ENCODE data around the gene HOXA13. TPM values are rescaled to one million over a fixed set of nuclear protein-coding genes. Genes with fewer than 3 reads are reported as not detected.
A peak's percentile ranks its signal among the peaks of the same experiment; 100 is the strongest.

HOXA13 gene
- total and polyA plus RNA-seq, 2 experiments from 2014 or later = not detected

DNA sequence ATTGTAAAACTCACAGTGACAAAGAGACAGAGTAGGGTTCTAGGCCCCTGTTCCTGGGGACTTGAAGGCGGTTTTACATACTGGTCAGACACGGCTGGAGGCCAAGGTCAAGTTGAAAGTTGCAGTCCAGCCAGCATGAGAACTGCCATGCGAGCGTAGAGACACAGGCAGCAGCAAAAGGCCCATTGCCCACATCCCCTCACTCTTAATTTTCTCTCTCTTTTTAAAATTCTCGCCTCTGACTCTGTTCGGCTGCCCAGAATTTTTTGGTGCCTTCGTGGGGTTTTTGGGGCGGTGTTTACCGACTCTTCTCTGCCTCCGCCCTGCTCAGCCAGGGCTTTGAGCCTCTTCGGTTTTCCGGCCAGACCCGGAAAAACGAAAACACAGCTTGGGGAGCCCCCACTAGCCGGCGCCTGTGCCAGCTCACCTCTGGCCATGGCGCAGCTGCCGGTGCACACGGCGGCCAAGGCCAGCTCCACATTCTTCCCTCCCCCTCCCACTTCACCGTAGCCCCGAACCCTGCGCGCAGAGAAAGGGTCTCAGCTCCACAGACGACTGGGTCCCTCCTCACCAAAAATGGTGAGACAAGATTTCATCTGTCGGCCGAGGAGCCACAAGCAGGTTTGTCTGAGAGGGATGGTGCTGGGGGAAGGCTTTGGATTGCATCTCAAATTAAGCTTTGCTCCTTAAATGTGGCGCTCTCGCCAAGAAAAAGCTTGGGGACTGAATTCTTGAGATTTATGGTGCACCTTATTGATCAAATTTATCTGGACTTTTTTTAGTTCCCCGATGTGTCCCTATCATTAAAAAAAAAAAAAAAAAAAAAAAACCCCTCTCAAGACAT is 2.3 kb upstream of the HOXA13 start (continued):
- TF ChIP-seq, protein P1, sequence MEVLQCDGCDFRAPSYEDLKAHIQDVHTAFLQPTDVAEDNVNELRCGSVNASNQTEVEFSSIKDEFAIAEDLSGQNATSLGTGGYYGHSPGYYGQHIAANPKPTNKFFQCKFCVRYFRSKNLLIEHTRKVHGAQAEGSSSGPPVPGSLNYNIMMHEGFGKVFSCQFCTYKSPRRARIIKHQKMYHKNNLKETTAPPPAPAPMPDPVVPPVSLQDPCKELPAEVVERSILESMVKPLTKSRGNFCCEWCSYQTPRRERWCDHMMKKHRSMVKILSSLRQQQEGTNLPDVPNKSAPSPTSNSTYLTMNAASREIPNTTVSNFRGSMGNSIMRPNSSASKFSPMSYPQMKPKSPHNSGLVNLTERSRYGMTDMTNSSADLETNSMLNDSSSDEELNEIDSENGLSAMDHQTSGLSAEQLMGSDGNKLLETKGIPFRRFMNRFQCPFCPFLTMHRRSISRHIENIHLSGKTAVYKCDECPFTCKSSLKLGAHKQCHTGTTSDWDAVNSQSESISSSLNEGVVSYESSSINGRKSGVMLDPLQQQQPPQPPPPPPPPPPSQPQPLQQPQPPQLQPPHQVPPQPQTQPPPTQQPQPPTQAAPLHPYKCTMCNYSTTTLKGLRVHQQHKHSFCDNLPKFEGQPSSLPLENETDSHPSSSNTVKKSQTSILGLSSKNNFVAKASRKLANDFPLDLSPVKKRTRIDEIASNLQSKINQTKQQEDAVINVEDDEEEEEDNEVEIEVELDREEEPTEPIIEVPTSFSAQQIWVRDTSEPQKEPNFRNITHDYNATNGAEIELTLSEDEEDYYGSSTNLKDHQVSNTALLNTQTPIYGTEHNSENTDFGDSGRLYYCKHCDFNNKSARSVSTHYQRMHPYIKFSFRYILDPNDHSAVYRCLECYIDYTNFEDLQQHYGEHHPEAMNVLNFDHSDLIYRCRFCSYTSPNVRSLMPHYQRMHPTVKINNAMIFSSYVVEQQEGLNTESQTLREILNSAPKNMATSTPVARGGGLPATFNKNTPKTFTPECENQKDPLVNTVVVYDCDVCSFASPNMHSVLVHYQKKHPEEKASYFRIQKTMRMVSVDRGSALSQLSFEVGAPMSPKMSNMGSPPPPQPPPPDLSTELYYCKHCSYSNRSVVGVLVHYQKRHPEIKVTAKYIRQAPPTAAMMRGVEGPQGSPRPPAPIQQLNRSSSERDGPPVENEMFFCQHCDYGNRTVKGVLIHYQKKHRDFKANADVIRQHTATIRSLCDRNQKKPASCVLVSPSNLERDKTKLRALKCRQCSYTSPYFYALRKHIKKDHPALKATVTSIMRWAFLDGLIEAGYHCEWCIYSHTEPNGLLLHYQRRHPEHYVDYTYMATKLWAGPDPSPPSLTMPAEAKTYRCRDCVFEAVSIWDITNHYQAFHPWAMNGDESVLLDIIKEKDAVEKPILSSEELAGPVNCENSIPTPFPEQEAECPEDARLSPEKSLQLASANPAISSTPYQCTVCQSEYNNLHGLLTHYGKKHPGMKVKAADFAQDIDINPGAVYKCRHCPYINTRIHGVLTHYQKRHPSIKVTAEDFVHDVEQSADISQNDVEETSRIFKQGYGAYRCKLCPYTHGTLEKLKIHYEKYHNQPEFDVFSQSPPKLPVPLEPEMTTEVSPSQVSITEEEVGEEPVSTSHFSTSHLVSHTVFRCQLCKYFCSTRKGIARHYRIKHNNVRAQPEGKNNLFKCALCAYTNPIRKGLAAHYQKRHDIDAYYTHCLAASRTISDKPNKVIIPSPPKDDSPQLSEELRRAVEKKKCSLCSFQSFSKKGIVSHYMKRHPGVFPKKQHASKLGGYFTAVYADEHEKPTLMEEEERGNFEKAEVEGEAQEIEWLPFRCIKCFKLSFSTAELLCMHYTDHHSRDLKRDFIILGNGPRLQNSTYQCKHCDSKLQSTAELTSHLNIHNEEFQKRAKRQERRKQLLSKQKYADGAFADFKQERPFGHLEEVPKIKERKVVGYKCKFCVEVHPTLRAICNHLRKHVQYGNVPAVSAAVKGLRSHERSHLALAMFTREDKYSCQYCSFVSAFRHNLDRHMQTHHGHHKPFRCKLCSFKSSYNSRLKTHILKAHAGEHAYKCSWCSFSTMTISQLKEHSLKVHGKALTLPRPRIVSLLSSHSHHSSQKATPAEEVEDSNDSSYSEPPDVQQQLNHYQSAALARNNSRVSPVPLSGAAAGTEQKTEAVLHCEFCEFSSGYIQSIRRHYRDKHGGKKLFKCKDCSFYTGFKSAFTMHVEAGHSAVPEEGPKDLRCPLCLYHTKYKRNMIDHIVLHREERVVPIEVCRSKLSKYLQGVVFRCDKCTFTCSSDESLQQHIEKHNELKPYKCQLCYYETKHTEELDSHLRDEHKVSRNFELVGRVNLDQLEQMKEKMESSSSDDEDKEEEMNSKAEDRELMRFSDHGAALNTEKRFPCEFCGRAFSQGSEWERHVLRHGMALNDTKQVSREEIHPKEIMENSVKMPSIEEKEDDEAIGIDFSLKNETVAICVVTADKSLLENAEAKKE (CRISPR knock-in tag; IDR thresholded peaks at IDR 0.05) = no peak

DNA sequence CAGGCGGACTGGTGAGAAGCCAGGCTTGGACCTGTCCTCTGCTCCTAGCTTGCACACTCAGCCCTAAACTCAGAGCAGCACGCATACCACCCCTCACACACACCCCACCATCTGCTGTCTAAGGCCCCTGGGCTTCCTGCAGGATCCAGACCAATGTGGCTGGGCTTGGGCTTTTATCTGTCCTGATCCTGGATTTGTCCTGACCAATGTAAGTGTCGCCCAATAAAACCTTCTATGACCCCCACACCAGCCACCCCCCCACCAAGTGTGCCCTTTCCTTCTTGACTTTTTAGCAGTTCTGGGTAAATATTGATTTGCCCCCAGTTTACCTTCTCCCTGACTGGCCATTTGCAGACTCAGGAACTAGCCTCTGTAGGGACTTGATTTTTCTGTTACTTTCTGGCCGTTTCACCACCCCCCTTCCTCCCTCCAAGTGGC is 1.7 kb upstream of the HOXA13 start:
- peak overlapping the region; percentile 30; the same call in 1 of the 2 replicates for H3K4me3 ChIP-seq
- Mint-ChIP-seq H3K27me3 (ENCODE audit: insufficient read depth, low read depth, poor library complexity) (peaks cover 95% of the 10 kb centered on the region), H3K9me3 (no peaks in the 10 kb centered on the region; the same call in 2 of the 3 replicates), H3K36me3 (ENCODE audit: low read depth) (no peaks in the 10 kb centered on the region), H3K27ac (no peak overlapping the region), H3K4me1 (peaks cover 23% of the 10 kb centered on the region), H3K4me3 (0 out of 3 replicates have a peak overlapping the region, but pooled peaks have one; percentile 44)
- H3K27ac ChIP-seq (ENCODE audit: low read depth) = no peak overlapping the region
- H3F3A ChIP-seq (replicated peaks; ENCODE audit: low read depth) = peaks cover 53% of the 10 kb centered on the region
- H3K4me1 ChIP-seq (ENCODE audit: insufficient read depth) = peaks cover 25% of the 10 kb centered on the region; the same call in 1 of the 2 replicates
- no peak for DNase-seq (ENCODE audit: low spot score)
- no peaks in the 10 kb centered on the region for H3K36me3 ChIP-seq (ENCODE audit: insufficient read depth)
- no peak overlapping the region for H3K4me2 ChIP-seq
- no peak for ATAC-seq
- peaks cover 98% of the 10 kb centered on the region for H3K27me3 ChIP-seq (ENCODE audit: insufficient read depth)
- no peak overlapping the region for H2AFZ ChIP-seq
- H3K79me2 ChIP-seq (replicated peaks; ENCODE audit: insufficient read depth) = no peaks in the 10 kb centered on the region
- peaks cover 64% of the 10 kb centered on the region for H4K20me1 ChIP-seq (replicated peaks; ENCODE audit: insufficient read depth)
- H3K9me2 ChIP-seq (ENCODE audit: insufficient read depth) = no peaks in the 10 kb centered on the region
- TF ChIP-seq ZNF331 (CRISPR knock-in tag; IDR thresholded peaks at IDR 0.05; ENCODE audit: low read depth) (no peak), CREB1 (CRISPR knock-in tag; IDR thresholded peaks at IDR 0.05; ENCODE audit: low read depth) (no peak), JUNB (IDR thresholded peaks at IDR 0.05; ENCODE audit: unreplicated experiment) (no peak)
- TF ChIP-seq, protein P2, sequence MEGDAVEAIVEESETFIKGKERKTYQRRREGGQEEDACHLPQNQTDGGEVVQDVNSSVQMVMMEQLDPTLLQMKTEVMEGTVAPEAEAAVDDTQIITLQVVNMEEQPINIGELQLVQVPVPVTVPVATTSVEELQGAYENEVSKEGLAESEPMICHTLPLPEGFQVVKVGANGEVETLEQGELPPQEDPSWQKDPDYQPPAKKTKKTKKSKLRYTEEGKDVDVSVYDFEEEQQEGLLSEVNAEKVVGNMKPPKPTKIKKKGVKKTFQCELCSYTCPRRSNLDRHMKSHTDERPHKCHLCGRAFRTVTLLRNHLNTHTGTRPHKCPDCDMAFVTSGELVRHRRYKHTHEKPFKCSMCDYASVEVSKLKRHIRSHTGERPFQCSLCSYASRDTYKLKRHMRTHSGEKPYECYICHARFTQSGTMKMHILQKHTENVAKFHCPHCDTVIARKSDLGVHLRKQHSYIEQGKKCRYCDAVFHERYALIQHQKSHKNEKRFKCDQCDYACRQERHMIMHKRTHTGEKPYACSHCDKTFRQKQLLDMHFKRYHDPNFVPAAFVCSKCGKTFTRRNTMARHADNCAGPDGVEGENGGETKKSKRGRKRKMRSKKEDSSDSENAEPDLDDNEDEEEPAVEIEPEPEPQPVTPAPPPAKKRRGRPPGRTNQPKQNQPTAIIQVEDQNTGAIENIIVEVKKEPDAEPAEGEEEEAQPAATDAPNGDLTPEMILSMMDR (conservative IDR thresholded peaks at IDR 0.05; ENCODE audit: low read depth in 2 of 2) = no peak
- TF ChIP-seq, protein P3, sequence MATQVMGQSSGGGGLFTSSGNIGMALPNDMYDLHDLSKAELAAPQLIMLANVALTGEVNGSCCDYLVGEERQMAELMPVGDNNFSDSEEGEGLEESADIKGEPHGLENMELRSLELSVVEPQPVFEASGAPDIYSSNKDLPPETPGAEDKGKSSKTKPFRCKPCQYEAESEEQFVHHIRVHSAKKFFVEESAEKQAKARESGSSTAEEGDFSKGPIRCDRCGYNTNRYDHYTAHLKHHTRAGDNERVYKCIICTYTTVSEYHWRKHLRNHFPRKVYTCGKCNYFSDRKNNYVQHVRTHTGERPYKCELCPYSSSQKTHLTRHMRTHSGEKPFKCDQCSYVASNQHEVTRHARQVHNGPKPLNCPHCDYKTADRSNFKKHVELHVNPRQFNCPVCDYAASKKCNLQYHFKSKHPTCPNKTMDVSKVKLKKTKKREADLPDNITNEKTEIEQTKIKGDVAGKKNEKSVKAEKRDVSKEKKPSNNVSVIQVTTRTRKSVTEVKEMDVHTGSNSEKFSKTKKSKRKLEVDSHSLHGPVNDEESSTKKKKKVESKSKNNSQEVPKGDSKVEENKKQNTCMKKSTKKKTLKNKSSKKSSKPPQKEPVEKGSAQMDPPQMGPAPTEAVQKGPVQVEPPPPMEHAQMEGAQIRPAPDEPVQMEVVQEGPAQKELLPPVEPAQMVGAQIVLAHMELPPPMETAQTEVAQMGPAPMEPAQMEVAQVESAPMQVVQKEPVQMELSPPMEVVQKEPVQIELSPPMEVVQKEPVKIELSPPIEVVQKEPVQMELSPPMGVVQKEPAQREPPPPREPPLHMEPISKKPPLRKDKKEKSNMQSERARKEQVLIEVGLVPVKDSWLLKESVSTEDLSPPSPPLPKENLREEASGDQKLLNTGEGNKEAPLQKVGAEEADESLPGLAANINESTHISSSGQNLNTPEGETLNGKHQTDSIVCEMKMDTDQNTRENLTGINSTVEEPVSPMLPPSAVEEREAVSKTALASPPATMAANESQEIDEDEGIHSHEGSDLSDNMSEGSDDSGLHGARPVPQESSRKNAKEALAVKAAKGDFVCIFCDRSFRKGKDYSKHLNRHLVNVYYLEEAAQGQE (IDR thresholded peaks at IDR 0.05; ENCODE audit: unreplicated experiment) = no peak

Data from GM23338 (cell line).